SK-MEL-5 (cell line): ENCODE measurements around the gene FCHO2. TPM values are rescaled to one million over a fixed set of nuclear protein-coding genes. Genes with fewer than 3 reads are reported as not detected.
"Not testable (repeated sequence)": the region's sequence is repeated elsewhere in the genome, so short reads cannot be mapped to it uniquely, and the experiment has no call there.

Source experiments
- DNase-seq: peaks from one replicate; pipeline ENCODE4 v3.0.0-alpha.2; 2016; ENCODE audit warnings: low read depth, low spot score
- in situ Hi-C: cut with HindIII; loops from 2 replicates; pipeline ENCODE4 v1.10.0; 2016; ENCODE audit warnings: low sequenced_read_pairs, high pct_unique_total_duplicates, low pct_unique_long_range_greater_than_20kb
- polyA plus RNA-seq, 2 experiments: library from polyadenylated mRNA; depleted of rRNA; stranded (reverse); fragments of >200 nt; gene quantifications; 2 replicates each; pipeline ENCODE4 v1.2.3, GENCODE V29; 2015
- total RNA-seq: library from RNA; depleted of rRNA; stranded (reverse); fragments of >200 nt; shearing (Covaris generic); gene quantifications from 2 replicates; pipeline ENCODE4 v1.2.3, GENCODE V29; 2014; rRNA removed

FCHO2 gene
- total RNA-seq: 6.7 and 9.7 TPM in 2 replicates
- polyA plus RNA-seq (2015; cell fraction: cytosol; rRNA removed): 7.2 and 10.4 TPM in 2 replicates
- polyA plus RNA-seq (2015; cell fraction: nucleus; rRNA removed): 24.2 and 25.2 TPM in 2 replicates

GRCh38 chr5:72955768-72956323 is at the start of gene FCHO2:
FCHO2 (plus strand) TSS chr5:72956041; CDS start chr5:72956097, 56 bp downstream.
- peak; percentile 95 for DNase-seq
- in situ Hi-C loops: no loop called here

- in situ Hi-C loops: loop anchor here (25.0 kb wide), 1 partner anchor 280 kb away; no protein-coding TSS in a partner anchor
- no peak for DNase-seq
Measured at GRCh38 chr5:72906806-72907205, 49.0 kb upstream of the FCHO2 start.

- DNase-seq: no peak
- in situ Hi-C loops: loop anchor here (25.0 kb wide), 1 partner anchor 279 kb away; no protein-coding TSS in a partner anchor
Measured at GRCh38 chr5:72908664-72909063, 47.2 kb upstream of the FCHO2 start.

- in situ Hi-C loops: loop anchor here (25.0 kb wide), 1 partner anchor 270 kb away; no protein-coding TSS in a partner anchor
- no peak for DNase-seq
Measured at GRCh38 chr5:72917371-72917776, 38.5 kb upstream of the FCHO2 start.

GRCh38 chr5:72920690-72921502 is 34.9 kb upstream of the FCHO2 start:
- DNase-seq: peak; percentile 62
- in situ Hi-C loops: loop anchor here (25.0 kb wide), 1 partner anchor 266 kb away; no protein-coding TSS in a partner anchor

GRCh38 chr5:72921886-72922285 is 34.0 kb upstream of the FCHO2 start:
- DNase-seq: no peak
- in situ Hi-C loops: loop anchor here (25.0 kb wide), 1 partner anchor 265 kb away; no protein-coding TSS in a partner anchor

- no peak for DNase-seq
- in situ Hi-C loops: loop anchor here (25.0 kb wide), 1 partner anchor 265 kb away; no protein-coding TSS in a partner anchor
Measured at GRCh38 chr5:72922422-72922821, 33.4 kb upstream of the FCHO2 start.

GRCh38 chr5:72925336-72926010 is 30.4 kb upstream of the FCHO2 start:
- in situ Hi-C loops: no loop called here
- DNase-seq: no peak

GRCh38 chr5:72932686-72933085 is 23.2 kb upstream of the FCHO2 start:
- DNase-seq, in situ Hi-C loops: not testable (repeated sequence)

GRCh38 chr5:72934953-72935725 is 20.7 kb upstream of the FCHO2 start:
- in situ Hi-C loops, DNase-seq: not testable (repeated sequence)

- DNase-seq: no peak
- in situ Hi-C loops: no loop called here
Measured at GRCh38 chr5:72936893-72937292, 18.9 kb upstream of the FCHO2 start.

GRCh38 chr5:72937517-72938061 is 18.3 kb upstream of the FCHO2 start:
- DNase-seq: no peak
- in situ Hi-C loops: no loop called here

GRCh38 chr5:72938206-72938605 is 17.6 kb upstream of the FCHO2 start:
- no peak for DNase-seq
- in situ Hi-C loops: no loop called here

GRCh38 chr5:72940082-72940481 is 15.8 kb upstream of the FCHO2 start:
- no peak for DNase-seq
- in situ Hi-C loops: no loop called here

- no peak for DNase-seq
- in situ Hi-C loops: no loop called here
Measured at GRCh38 chr5:72943307-72943706, 12.5 kb upstream of the FCHO2 start.

GRCh38 chr5:72947498-72947897 is 8.3 kb upstream of the FCHO2 start:
- DNase-seq: no peak
- in situ Hi-C loops: no loop called here

- in situ Hi-C loops: no loop called here
- no peak for DNase-seq
Measured at GRCh38 chr5:72949481-72949880, 6.4 kb upstream of the FCHO2 start.
